Measurements from ENCODE around the gene AKAP13.

AKAP13 gene

DNA sequence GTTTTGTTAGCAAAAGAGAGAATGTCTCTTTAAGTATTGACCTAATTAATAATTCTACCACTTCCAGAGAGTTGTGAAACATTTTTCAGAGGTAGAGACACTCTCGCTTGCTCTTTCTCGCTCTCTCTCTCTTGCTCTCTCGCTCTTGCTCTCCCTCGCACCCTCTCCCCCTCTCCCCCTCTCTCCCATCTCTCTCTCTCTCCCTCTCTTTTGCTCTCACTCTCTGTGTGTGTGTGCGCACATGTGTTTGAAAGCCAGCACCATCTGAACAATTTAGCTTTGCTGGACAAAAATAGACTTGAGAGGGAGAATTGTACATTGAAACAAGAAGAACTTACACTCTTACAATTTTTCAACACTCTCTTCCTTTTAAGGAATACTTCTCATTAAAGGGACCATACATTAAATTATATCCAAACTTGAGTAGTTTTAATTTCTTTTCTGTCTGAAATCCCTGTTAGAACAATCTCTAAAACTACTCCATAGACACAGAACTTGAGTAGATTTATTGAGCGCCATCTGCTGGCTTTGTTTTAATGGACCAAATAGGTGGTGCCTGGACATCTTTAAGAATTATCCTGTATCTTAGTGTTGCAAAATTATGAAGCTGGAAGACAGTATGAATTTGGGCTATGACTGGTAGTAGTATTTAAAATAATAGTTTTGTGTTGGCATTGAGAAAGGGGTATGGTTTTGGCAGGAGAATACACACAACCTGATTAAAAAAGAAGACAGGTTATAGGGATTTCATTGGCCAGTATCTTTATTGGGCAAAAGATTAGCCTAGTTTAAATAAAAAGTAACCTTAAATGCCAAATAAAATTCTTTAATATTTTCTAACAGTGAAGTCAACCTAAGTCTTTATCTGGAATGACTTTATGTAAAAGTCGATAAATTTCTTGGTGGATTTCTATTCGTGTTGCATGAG lies 124.6 kb downstream of the AKAP13 start:
- peak; percentile 8 for DNase-seq

DNA sequence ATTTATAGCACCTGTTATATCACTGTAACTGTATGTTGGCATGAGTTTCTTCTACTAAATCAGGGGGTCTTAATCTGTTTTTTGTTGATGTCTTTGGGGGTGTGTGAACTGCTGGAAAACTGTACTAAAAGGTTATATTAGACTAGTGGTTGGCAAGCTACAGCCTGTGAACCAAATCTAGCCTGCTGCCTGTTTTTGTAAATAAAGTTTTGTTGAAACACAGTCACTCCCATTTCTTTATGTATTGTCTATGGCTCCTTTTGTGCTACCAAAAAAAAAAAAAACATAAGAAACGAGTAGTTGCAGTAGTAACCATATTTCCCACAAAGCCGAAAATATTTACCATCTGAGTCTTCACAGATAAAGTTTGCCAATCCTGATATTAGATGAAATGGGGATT lies 126.7 kb downstream of the AKAP13 start:
- DNase-seq = no peak

DNA sequence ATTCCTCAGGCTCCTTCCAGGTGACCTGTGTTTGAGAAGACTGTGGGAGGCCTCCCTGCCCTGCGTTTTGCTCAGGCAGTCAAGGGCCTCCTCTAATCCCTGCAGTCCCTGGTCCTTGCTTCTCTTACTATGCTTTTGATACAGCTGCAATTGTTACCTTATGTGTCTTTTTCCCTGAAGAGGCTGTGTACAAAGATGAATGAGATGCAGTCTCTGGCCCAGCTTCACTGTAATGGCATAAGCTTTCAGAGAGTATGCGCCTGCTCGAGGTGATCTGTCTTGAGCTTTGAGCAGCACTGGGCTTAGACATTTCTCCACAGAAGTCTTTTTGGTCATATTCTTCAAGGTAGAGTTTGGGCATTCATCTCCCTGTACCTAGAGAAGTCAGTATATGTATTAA lies 129.6 kb downstream of the AKAP13 start:
- no peak for DNase-seq

DNA sequence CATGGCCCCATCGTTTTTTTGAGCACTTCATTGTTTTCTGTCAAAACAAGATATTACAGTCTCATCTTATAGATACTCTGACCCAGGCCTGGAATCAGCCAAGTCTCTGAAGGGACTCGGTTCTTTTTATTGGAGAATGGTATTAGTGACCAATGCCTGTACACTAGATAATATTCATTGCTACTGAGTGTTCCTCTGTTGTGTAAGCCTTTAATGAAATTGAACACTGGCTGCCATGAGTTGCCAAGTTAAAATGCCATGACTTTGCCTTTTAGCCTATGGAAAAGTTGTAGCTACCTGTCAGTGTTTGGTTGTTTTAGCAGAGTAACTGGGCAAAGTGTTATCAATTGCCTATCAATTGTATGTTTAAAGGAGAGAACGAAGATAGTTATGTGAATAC lies 134.0 kb downstream of the AKAP13 start:
- no peak for DNase-seq

DNA sequence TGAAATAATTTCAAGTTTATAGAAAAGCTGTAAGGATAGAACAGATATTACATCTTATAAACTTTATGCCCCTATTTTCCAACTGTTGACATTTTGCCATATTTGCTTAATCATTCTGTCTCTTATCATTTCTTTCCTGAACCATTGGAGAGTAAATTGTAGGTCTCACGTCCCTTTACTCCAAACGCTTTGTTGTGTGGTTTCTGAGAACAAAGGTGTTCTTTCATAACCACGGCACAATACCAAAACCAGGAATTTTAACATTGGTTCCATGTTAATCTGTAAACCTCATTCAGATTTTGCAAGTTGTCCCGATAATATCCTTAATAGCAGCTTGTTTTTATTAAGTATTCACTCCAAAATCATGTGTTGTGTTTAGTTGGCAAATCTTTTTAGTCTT lies 134.8 kb downstream of the AKAP13 start:
- no peak for DNase-seq

DNA sequence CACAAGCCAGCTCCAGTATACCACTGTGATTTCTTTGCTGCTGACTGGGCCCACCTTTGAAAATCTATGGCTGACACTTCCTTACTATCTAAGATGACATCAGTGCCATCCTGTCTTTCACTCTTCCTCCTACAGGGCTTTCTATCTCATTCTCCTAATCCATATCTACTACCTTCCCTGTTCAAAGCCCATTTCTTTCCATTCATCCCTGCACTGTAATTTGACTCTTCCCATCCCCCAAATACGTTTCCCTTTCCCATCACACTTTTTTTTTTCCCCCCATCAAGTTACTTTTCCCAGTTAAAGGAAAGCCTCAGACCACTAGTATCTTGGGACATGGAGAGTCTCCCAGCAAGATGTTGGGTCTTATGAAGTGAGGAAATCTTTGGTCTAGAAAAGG lies 136.7 kb downstream of the AKAP13 start:
- DNase-seq = no peak

DNA sequence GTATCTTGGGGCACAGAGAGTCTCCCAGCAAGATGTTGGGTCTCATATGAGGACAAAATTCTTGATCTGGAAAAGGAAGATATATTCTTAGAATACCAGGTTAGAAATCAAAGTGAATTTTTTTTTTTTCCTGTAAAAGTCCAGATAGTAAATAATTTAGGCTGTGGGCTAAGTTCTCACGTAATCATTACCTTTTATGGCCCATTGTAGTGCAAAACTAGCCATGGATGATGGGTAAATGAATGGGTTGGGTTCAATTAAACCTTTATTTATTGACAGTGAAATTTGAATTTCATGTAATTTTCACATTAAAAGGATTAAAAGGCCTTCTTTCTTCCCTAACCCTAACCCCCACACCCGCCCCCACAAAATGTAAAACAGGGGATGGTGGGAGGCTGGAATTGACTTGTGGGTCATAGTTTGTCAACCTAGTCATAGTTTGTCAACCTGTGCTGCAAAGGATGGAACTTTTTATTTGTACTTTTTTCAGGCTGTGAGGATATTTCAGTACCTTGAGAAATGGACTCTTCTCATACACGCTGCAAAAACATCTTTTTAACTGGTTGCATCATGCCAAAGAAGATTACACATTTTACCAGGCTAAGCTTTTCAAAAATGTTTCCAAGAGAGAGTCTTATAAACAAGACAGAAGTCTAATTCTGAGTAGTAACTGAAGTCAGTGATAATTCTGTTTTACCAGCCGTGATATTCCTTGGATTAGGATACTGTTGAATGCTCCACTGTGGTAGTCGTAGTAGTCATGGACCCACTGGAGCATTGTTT lies 138.8 kb downstream of the AKAP13 start:
- no peak for DNase-seq

DNA sequence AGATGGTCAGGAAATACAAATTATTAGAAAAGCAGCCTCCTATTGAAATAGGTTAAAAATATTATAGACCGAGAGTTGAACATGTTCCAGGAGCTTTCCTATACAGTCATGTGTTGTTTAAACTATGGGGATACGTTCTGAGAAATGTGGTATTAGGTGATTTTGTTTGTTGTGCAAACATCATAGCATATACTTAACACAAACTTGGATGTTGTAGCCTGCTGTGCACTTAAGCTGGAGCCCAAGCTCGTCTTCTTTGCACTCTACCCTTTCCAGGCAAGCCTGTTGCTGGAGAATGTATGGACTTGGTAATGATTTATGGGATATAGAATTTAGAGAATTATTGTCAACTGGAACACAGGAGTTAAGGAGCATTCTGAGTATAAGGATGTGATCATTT lies 140.2 kb downstream of the AKAP13 start:
- no peak for DNase-seq

DNA sequence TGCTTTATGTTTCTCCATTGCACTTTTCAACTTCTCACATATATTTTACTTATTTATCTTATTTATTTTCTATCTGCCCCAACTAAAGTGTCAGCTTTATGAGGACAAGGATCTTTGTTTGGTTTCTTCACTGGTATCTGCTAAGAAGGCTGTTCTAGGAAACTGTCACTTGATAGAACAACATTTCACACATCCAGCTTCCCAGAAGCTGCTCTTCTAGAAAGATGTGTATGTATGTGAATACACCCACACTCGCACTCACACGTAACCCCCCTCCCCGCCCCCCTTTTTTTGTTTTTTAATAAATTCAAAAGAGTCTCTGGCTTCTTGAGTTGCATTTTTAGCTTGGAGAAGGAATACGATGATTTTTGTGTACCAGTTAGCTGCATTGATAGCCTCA lies 143.1 kb downstream of the AKAP13 start:
- no peak for DNase-seq

DNA sequence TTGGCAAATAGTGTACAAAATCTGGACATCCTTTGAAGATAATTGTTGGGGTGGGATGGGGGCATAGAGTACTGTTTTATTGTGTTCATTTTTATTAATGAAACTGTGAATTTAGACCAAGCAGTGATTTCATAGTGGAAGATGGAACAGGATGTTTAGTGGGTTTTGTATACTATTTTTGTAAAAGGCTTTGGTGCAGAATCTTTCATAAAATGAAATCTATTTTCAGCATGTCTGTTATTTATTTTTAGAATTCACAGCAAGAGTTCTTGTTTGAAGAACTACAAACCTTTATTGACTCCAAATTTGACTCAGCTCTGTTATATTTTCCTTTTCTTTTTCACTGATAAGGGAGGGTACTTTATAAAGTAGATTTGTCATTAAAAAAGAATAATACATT lies 145.4 kb downstream of the AKAP13 start:
- DNase-seq = no peak

DNA sequence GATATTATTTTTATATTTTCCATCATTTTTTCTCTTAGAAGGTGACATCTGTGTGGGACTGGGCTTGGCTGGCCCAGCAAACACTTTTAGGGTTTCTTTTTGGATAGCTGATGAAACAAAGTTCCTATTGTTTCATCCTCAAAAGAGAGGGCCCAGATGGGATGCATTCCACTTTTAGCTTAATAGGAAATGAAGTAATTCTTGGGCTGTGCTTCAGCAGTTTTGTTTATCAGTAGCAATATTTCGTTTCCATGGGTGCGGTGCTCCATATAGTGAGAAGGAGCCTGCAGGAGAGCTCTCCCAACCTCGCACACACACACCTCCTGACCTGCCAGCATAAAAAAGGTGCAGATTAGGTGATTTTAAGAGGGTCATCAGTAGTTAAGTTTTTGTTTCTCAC lies 147.5 kb downstream of the AKAP13 start:
- no peak for DNase-seq

DNA sequence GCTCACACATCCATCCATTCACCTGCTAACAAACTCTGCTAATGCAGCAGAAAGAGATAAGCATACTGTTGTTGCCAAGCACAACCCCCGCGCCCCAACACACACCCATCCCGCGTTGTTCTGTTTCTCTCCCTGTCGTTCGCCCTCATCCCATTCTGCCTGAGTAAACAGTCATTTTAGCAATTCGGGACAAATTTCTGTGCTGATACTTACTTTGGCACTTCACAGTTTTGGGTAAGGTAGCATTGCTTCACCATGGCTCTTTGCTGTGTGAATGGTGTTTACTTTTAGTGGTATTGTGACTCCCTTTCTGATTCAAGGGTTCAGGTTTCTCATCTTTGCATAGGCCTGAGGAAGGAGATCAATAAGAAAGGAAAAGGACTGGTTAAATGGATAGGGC lies 149.7 kb downstream of the AKAP13 start:
- no peak for DNase-seq

DNA sequence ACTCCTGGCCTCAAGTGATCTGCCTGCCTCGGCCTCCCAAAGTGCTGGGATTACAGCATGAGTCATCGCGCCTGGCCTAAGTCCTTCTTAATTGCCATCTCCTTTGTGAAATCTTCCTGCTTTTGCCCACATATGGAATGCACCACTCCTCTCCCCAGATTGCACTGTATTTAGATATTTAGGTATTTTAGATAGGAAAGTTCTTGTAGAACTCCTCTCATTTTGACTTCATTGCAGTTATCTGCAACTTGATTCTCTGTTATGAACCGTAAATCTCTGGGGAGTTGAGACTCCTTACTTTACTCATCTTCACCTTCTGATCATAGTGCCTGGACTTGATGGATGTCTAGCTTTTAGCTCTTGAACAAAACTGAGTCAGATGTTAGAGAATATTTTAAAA lies 150.7 kb downstream of the AKAP13 start:
- no peak for DNase-seq

DNA sequence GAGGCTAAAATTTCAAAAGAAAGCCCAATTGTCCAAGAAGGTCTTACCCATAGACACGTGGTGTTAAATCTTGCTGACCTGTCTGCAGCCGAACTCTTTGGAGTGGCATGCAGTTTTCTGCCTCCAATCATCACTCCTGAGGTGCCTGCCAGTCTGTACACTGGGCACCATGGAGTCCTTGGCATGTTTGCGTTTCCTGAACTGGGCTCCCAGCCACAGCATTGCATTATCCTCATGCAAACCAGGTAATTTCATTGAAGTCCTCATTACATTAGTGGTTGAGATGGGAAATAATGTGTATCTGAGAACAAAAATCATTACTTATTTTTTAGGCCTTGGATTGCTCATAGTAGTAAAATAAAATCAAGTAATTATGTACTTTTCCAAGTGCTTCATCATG lies 152.3 kb downstream of the AKAP13 start:
- DNase-seq = no peak

DNA sequence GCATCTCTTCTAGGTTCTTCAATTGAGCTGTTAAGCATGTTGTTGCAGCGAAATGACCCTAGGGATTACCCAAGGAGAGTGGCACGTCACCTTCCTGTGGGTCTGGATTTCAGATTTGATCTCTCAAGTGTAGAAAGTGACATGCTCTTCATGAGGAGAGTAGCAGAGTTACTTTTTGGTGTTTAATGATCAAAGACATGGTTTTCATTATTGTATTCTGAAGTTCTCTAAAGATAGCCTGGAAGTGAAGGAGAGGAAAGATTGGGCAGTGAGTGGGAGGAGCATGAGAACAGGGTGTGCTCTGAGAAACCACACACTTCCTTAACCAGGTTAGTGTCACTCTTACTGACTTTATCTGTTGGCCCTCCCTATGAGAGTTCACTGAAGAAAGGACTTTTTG lies 153.6 kb downstream of the AKAP13 start:
- DNase-seq = peak; percentile 35

DNA sequence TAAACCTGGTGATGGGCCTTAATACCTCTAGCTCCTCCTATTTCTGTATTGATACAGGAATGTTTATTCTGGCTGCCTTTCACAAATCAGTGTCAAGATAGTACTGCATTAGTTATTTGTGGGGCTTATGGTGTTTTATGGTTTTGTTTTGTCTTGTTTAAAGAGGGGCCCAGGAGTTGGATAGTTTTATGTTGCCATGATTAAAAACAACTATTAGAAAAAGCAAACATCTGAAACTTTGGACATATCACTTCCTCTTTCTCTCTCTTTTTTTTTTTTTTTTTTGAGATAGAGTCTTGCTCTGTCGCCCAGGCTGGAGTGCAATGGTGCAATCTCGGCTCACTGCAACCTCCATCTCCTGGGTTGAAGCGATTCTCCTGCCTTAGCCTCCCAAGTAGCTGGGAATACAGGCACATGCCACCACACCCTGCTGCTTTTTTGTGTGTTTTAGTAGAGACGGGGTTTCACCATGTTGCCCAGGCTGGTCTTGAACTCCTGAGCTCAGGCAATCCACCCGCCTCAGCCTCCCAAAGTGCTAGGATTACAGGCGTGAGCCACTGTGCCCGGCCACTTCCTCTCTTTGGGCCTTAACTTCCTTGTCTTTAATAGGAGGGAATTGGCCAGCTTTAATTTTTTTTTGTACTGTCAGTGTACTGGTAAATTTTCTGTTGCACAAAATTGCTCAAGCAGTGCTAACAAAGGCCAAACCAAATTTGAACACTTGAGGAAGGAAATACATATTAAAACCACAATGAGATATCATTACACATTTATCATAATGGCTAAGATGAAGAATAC lies 155.3 kb downstream of the AKAP13 start:
- DNase-seq = peak; percentile 32

DNA sequence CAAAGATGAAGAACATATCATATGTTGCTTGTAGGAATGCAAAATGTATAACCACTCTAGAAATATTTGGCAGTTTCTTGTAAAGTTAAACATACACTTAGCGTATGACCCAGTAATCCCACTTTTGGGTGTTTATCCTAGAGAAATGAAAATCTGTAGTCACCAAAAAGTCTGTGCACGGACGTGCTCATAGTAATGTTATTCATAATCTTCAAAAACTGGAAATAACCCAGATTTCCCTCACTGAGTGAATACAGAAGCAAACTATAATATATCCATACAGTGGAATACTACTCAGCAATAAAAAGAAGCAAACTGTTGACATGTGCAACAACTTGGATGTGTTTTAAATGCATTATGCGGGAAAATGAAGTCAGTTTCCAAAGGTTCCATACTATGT lies 155.9 kb downstream of the AKAP13 start:
- DNase-seq = no peak

DNA sequence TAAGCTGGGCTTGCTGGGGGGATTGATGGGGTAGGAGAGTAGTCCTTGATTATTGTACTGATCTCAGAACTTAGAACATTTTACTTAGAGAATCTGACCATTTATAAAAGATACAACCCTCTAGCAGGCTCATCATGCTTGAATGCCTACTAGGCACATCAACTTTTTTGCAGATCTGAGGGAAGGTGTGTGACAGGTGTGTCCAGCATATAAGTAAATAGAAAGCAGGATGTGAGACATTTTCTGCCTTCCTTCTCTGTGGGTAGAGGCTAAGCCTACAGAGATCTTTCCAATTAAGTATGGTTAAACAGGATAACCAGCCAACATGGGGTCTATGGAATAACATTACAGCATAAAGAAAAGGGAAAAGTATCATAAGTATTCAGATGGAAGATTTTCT lies 159.1 kb downstream of the AKAP13 start:
- no peak for DNase-seq

DNA sequence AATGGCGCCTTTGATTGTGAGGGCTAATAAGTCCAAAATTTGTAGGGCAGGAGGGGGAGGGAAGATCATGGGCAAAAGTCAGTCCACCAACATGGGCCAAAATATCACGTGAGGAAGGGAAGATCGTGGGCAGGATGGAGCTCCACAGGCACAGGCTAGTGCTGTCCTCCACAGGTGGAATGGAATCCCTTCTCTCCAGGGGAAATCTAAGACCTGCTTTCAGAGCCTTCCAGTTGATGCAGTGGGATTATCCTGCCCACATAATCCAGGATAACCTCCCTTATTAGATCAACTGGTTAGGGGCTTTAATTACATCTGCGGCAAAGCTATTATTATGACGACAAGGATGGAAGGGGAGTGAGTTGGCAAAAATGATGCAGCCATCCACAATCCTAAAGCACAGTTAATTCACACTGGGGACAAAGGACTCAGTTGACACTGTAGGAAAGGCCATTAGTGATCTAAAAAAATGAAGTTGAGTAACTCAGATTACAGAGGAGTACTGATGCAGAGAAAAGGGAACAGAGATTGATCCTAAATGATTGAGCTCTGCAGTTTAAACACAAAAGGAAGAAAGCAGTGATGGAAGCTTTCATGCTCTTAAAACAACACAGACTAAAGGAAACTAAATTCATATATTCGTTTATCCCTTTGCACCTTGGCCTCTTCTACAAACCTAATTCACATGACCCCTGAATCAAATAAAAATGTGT lies 159.8 kb downstream of the AKAP13 start:
- DNase-seq = no peak

DNA sequence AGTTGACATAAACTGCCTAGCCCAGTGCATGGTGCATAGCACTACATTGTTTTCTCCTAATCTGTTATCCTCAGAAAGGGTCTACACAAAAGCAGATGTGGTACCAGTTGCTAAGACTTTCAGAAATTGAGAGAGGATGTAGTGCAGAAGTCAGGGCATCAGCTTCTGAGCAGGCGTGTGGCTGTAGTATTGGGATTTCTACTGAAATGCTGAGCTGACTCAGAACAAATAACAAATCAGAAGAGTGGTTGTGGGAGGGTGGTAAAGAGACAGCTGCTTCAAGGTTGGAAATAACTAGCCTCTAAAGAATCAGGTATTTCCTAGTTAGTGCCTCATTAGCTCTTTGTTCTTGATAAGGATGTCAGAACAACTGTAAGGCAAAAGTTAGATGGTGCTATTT lies 161.3 kb downstream of the AKAP13 start:
- DNase-seq = no peak

DNA sequence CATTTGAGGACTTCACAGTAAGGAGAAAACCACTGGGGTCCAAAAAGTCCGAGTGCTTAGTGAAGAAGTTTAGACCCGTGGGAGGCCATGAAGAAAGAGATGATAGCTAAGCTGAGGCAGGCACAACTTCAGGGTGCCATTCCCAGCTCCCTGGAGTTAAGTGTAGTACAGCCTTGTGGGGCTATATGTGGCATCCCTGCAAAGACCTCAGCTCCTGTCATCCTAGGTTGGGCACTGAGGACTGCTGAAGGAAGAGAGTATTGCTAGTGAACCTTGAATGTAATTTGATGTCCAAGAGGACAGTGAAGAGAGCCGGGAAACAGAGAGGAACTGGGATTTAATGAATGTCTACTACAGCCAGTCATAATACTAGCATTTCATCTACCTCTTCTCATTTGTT lies 162.1 kb downstream of the AKAP13 start:
- DNase-seq = no peak

DNA sequence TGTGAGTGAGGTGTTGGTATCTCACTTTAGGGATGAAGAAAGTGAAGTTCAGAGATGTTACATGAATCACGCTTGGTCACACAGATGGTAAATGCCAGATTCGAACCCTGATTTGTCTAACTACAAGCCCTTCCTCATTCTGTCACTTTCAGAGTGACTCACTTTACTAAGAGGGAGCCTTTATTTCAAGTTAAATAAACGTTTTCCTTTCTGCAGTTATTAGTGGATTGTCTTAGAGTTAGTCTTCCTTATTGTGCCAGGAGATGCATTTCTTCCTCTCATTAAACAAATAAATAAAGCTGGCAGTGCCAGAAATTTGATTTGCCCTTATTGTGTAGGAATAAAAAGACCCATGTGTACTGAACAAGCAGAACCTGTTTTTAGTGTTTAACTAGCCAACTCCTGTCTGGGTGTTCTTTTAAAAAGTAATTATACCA lies 162.5 kb downstream of the AKAP13 start:
- DNase-seq = no peak

DNA sequence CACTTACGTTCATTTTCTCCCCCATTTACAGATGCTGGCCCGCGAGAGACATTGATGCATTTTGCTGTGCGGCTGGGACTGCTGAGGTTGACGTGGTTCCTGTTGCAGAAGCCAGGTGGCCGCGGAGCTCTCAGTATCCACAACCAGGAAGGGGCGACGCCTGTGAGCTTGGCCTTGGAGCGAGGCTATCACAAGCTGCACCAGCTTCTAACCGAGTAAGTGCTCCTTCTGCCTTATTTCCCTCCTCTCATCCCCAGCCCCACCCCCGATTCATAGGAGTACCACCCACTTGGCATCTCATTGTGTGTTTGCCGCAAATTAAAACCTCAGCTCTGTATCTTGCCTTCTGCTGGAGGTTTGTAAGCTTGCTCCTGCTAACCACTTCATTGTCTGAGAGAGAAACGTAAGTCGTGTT lies 163.3 kb downstream of the AKAP13 start:
- peak; percentile 72 for DNase-seq
